K562 (cell line): ENCODE data around the gene PYGM. TPM values are rescaled to one million over a fixed set of nuclear protein-coding genes. Genes with fewer than 3 reads are reported as not detected.

Experiments
- C11orf30 ChIP-seq: fragments of 450-650 bp; IDR thresholded peaks from 2 replicates; pipeline ENCODE4 v1.6.1; 2016; ENCODE audit warnings: low read depth, mild to moderate bottlenecking
- DNMT1 ChIP-seq: fragments of 450-650 bp; IDR thresholded peaks from 2 replicates; pipeline ENCODE4 v1.6.1; 2016; ENCODE audit warnings: antibody characterized with exemption, mild to moderate bottlenecking
- FOXJ2 ChIP-seq: fragments of 200-800 bp; sonication (Bioruptor generic); IDR thresholded peaks from 2 replicates; pipeline ENCODE4 v1.6.1; 2016; ENCODE audit warnings: missing genetic modification characterization, missing compliant biosample characterization
- ILF3 ChIP-seq: fragments of 450-650 bp; IDR thresholded peaks from 2 replicates; pipeline ENCODE4 v1.6.1; 2018; ENCODE audit warnings: antibody characterized with exemption, mild to moderate bottlenecking, moderate library complexity, borderline replicate concordance
- MCM3 ChIP-seq: fragments of 450-650 bp; IDR thresholded peaks from 2 replicates; pipeline ENCODE4 v1.6.1; 2016
- MIER1 ChIP-seq: fragments of 450-650 bp; IDR thresholded peaks from 2 replicates; pipeline ENCODE4 v1.6.1; 2016; ENCODE audit warnings: antibody characterized with exemption, mild to moderate bottlenecking, low read depth
- NRF1 ChIP-seq, 2 experiments: fragments of 450-650 bp; IDR thresholded peaks in 1 of 2; conservative IDR thresholded peaks in 1 of 2; 2 replicates each; pipeline ENCODE4 v1.6.1; 2014; ENCODE audit warnings: mild to moderate bottlenecking in 2 of 2
- PPARD ChIP-seq: fragments of 250-450 bp; sonication (Bioruptor Pico); IDR thresholded peaks from 2 replicates; pipeline ENCODE4 v1.8.0; 2022; ENCODE audit warnings: inconsistent platforms, mild to moderate bottlenecking, moderate library complexity
- RBM17 ChIP-seq: fragments of 200-400 bp; formaldehyde crosslinking; IDR thresholded peaks from 2 replicates; pipeline ENCODE4 v1.6.1; 2017; ENCODE audit warnings: low read depth, mild to moderate bottlenecking, low read length, borderline replicate concordance
- SMARCE1 ChIP-seq: fragments of 450-650 bp; IDR thresholded peaks from 2 replicates; pipeline ENCODE4 v1.7.1; 2016; ENCODE audit warnings: mild to moderate bottlenecking
- SREBF1 ChIP-seq: fragments of 150-350 bp; IDR thresholded peaks from 2 replicates; pipeline ENCODE4 v1.6.1; 2014; ENCODE audit warnings: antibody characterized with exemption, low read depth, low read length, borderline replicate concordance
- ZC3H4 ChIP-seq: sonication (generic); formaldehyde crosslinking; IDR thresholded peaks from 2 replicates; pipeline ENCODE4 v1.9.0; 2021; ENCODE audit warnings: missing genetic modification reagents, borderline replicate concordance
- ZFPM2 ChIP-seq: fragments of 250-450 bp; sonication (Bioruptor Pico); IDR thresholded peaks from 2 replicates; pipeline ENCODE4 v1.5.1; 2022; ENCODE audit warnings: mild to moderate bottlenecking
- ZNF707 ChIP-seq: fragments of 250-450 bp; sonication (Bioruptor Pico); conservative IDR thresholded peaks from 2 replicates; pipeline ENCODE4 v1.8.0; 2022; ENCODE audit warnings: inconsistent platforms, mild to moderate bottlenecking, moderate library complexity
- polyA plus RNA-seq, 8 experiments: library from polyadenylated mRNA; depleted of rRNA in 4 of 8; stranded (reverse) in 5 of 8; unstranded in 3 of 8; fragments of >200 nt; fragmentation: Nextera tagmentation in 2 of 8; fragmentation: Illumina TruSeq in 1 of 8; extraction: Ambion mirVana in 2 of 8; extraction: Trizol in 1 of 8; gene quantifications; 2 replicates each; pipeline versions ENCODE4 v1.2.1 to v1.2.3, GENCODE V29; 2011 to 2014; ENCODE audit warnings: inconsistent platforms in 1 of 8, missing spikeins in 1 of 8
- total RNA-seq, 7 experiments: library from RNA; depleted of rRNA in 6 of 7; stranded (reverse); fragments of >200 nt in 6 of 7; fragmentation: Illumina TruSeq in 2 of 7; extraction: Trizol in 2 of 7; gene quantifications; 2 replicates each; pipeline versions ENCODE4 v1.2.1 to v1.2.3, GENCODE V29; 2011 to 2021; ENCODE audit warnings: low replicate concordance in 1 of 7
- TF ChIP-seq, protein P1 (sequence below): sonication (generic); formaldehyde crosslinking; IDR thresholded peaks from 2 replicates; pipeline ENCODE4 v1.8.0; 2023; ENCODE audit warnings: mild to moderate bottlenecking, missing genetic modification reagents
- TF ChIP-seq, protein P2 (sequence below): fragments of 450-650 bp; conservative IDR thresholded peaks from 2 replicates; pipeline ENCODE4 v1.6.1; 2016; ENCODE audit warnings: missing genetic modification characterization, low read depth, mild to moderate bottlenecking, control low read depth, missing compliant biosample characterization
- TF ChIP-seq, protein P3 (sequence below): sonication (generic); formaldehyde crosslinking; IDR thresholded peaks from 2 replicates; pipeline ENCODE4 v1.8.0; 2023; ENCODE audit warnings: mild to moderate bottlenecking, missing genetic modification reagents
- TF ChIP-seq, protein P4 (sequence below): sonication (generic); formaldehyde crosslinking; IDR thresholded peaks from 2 replicates; pipeline ENCODE4 v1.5.0; 2020; ENCODE audit warnings: missing genetic modification reagents
- TF ChIP-seq, protein P5 (sequence below): sonication (generic); formaldehyde crosslinking; IDR thresholded peaks from 2 replicates; pipeline ENCODE4 v1.8.1; 2023; ENCODE audit warnings: mild to moderate bottlenecking, missing genetic modification reagents

Gene PYGM
- total and polyA plus RNA-seq, 9 of the 15 experiments (the other 6 are each of a cell fraction or from before 2014, with no cell fraction given): 0.07 to 1.5 (median 0.68) TPM

DNA sequence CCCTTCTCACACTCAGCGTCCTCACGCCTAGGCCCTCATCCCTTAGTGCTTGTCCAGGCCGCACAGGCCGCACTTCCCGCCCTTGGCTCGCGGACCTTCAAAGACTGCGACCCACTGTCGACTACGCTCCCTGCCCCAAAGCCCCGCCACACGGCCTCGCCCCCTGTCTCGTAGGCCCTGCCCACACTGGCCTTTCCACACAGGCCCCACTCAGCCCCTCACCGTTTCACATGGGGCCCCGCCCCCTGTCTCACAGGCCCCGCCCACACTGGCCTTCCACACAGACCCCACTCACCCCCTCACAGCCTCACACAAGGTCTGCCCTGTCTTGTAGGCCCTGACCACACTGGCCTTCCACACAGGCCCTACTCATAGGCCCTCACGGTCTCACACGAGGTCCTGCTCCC lies 47.8 kb downstream of the PYGM start (continued):
- TF ChIP-seq ILF3: no peak
- TF ChIP-seq, protein P1, sequence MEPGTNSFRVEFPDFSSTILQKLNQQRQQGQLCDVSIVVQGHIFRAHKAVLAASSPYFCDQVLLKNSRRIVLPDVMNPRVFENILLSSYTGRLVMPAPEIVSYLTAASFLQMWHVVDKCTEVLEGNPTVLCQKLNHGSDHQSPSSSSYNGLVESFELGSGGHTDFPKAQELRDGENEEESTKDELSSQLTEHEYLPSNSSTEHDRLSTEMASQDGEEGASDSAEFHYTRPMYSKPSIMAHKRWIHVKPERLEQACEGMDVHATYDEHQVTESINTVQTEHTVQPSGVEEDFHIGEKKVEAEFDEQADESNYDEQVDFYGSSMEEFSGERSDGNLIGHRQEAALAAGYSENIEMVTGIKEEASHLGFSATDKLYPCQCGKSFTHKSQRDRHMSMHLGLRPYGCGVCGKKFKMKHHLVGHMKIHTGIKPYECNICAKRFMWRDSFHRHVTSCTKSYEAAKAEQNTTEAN (CRISPR knock-in tag): no peak
- no peak for TF ChIP-seq ZFPM2 (CRISPR knock-in tag)
- no peak for TF ChIP-seq MCM3
- no peak for TF ChIP-seq C11orf30
- TF ChIP-seq NRF1 (conservative IDR thresholded peaks at IDR 0.05 in 1 of 2, IDR thresholded peaks at IDR 0.05 in 1 of 2): no peak
- 0 out of 2 replicates have a peak, but pooled peaks have one; percentile 67 for TF ChIP-seq ZC3H4
- no peak for TF ChIP-seq RBM17
- TF ChIP-seq, protein P2, sequence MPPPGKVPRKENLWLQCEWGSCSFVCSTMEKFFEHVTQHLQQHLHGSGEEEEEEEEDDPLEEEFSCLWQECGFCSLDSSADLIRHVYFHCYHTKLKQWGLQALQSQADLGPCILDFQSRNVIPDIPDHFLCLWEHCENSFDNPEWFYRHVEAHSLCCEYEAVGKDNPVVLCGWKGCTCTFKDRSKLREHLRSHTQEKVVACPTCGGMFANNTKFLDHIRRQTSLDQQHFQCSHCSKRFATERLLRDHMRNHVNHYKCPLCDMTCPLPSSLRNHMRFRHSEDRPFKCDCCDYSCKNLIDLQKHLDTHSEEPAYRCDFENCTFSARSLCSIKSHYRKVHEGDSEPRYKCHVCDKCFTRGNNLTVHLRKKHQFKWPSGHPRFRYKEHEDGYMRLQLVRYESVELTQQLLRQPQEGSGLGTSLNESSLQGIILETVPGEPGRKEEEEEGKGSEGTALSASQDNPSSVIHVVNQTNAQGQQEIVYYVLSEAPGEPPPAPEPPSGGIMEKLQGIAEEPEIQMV (tag): no peak
- TF ChIP-seq, protein P3, sequence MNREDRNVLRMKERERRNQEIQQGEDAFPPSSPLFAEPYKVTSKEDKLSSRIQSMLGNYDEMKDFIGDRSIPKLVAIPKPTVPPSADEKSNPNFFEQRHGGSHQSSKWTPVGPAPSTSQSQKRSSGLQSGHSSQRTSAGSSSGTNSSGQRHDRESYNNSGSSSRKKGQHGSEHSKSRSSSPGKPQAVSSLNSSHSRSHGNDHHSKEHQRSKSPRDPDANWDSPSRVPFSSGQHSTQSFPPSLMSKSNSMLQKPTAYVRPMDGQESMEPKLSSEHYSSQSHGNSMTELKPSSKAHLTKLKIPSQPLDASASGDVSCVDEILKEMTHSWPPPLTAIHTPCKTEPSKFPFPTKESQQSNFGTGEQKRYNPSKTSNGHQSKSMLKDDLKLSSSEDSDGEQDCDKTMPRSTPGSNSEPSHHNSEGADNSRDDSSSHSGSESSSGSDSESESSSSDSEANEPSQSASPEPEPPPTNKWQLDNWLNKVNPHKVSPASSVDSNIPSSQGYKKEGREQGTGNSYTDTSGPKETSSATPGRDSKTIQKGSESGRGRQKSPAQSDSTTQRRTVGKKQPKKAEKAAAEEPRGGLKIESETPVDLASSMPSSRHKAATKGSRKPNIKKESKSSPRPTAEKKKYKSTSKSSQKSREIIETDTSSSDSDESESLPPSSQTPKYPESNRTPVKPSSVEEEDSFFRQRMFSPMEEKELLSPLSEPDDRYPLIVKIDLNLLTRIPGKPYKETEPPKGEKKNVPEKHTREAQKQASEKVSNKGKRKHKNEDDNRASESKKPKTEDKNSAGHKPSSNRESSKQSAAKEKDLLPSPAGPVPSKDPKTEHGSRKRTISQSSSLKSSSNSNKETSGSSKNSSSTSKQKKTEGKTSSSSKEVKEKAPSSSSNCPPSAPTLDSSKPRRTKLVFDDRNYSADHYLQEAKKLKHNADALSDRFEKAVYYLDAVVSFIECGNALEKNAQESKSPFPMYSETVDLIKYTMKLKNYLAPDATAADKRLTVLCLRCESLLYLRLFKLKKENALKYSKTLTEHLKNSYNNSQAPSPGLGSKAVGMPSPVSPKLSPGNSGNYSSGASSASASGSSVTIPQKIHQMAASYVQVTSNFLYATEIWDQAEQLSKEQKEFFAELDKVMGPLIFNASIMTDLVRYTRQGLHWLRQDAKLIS (CRISPR knock-in tag): no peak
- no peak for TF ChIP-seq FOXJ2 (tag)
- TF ChIP-seq MIER1: no peak
- TF ChIP-seq ZNF707: no peak
- no peak for TF ChIP-seq DNMT1
- TF ChIP-seq SMARCE1: no peak
- TF ChIP-seq, protein P4, sequence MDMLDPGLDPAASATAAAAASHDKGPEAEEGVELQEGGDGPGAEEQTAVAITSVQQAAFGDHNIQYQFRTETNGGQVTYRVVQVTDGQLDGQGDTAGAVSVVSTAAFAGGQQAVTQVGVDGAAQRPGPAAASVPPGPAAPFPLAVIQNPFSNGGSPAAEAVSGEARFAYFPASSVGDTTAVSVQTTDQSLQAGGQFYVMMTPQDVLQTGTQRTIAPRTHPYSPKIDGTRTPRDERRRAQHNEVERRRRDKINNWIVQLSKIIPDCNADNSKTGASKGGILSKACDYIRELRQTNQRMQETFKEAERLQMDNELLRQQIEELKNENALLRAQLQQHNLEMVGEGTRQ: no peak
- no peak for TF ChIP-seq PPARD
- TF ChIP-seq, protein P5, sequence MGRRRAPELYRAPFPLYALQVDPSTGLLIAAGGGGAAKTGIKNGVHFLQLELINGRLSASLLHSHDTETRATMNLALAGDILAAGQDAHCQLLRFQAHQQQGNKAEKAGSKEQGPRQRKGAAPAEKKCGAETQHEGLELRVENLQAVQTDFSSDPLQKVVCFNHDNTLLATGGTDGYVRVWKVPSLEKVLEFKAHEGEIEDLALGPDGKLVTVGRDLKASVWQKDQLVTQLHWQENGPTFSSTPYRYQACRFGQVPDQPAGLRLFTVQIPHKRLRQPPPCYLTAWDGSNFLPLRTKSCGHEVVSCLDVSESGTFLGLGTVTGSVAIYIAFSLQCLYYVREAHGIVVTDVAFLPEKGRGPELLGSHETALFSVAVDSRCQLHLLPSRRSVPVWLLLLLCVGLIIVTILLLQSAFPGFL: no peak
- no peak for TF ChIP-seq SREBF1
